K562 (cell line): ENCODE results near the gene FAAP24. TPM values are rescaled to one million over a fixed set of nuclear protein-coding genes. Genes with fewer than 3 reads are reported as not detected.

Experiments used
- ATAC-seq: fragments of 200-7000 bp; cut with Tn5 transposase; 3 replicates; pipeline ENCODE4 v1.9.1; 2020; ENCODE audit warnings: moderate library complexity
- BruUV-seq: library from RNA; stranded (reverse); fragments of 400-500 nt; replicated peaks from 2 replicates; lab custom pipeline; 2021; lab: Mats Ljungman, UMichigan
- CTCF ChIA-PET: fragments of 300-600 bp; formaldehyde crosslinking; extraction: SDS; loops from one replicate; lab custom pipeline; 2021; ENCODE audit warnings: low intra/inter-chr PET ratio; lab: Yijun Ruan, JAX
- POLR2A ChIA-PET: fragments of 300-600, 350-650 bp; sonication (Branson Sonifier 250); formaldehyde crosslinking; extraction: SDS; loops from one replicate; lab custom pipeline; 2021; ENCODE audit warnings: antibody characterized with exemption, inconsistent platforms; lab: Yijun Ruan, JAX
- DNase-seq, 4 experiments: peaks; one replicate each; pipeline versions ENCODE4 v3.0.0 to v3.0.0-alpha.2; 2011 to 2018; ENCODE audit warnings: low spot score in 3 of 4, mixed read lengths in 3 of 4; ENCODE audit errors: extremely low read depth in 1 of 4
- FAIRE-seq: peaks from 2 replicates; lab custom pipeline; 2011; peaks lifted over from hg19 to GRCh38; lab: Jason Lieb, UNC
- H2AFZ ChIP-seq: 2 replicates; pipeline ENCODE4 v1.6.0; 2011; ENCODE audit warnings: low read depth, low read length, control low read depth, inconsistent platforms
- H3K27ac ChIP-seq: fragments of 200-600 bp; 3 replicates; pipeline ENCODE4 v1.8.0; 2011; ENCODE audit warnings: low read depth, mild to moderate bottlenecking, control low read depth, inconsistent platforms, low read length, moderate library complexity, mixed read lengths; ENCODE audit errors: extremely low read depth
- H3K27me3 ChIP-seq, 2 experiments: fragments of 300-600 bp in 1 of 2; 2 replicates in 1 of 2; 3 replicates in 1 of 2; pipeline versions ENCODE4 v1.6.0 to v1.8.0; 2011; ENCODE audit warnings: inconsistent platforms in 2 of 2, low read length in 2 of 2, mild to moderate bottlenecking in 1 of 2, mixed read lengths in 1 of 2, moderate library complexity in 1 of 2; ENCODE audit not compliant: control insufficient read depth in 2 of 2, insufficient read depth in 2 of 2
- H3K36me3 ChIP-seq: fragments of 300-600 bp; 3 replicates; pipeline ENCODE4 v1.8.0; 2011; ENCODE audit warnings: mild to moderate bottlenecking, low read length, inconsistent platforms; ENCODE audit not compliant: control insufficient read depth, insufficient read depth
- H3K4me1 ChIP-seq, 2 experiments: fragments of 200-600 bp in 1 of 2; replicated peaks in 1 of 2; 2 replicates in 1 of 2; 3 replicates in 1 of 2; pipeline versions ENCODE4 v1.5.1 to v1.8.0; 2011; ENCODE audit warnings: inconsistent platforms in 2 of 2, low read length in 2 of 2, mild to moderate bottlenecking in 1 of 2, mixed read lengths in 1 of 2, moderate library complexity in 1 of 2; ENCODE audit not compliant: control insufficient read depth in 2 of 2, insufficient read depth in 2 of 2
- H3K4me2 ChIP-seq: 2 replicates; pipeline ENCODE4 v1.6.1; 2011; ENCODE audit warnings: low read length, control low read depth, inconsistent platforms, mixed read lengths; ENCODE audit not compliant: insufficient read depth
- H3K4me3 ChIP-seq: fragments of 200-600 bp; sonication (generic), shearing (Covaris generic); 2 replicates; pipeline ENCODE4 v1.5.1; 2016; ENCODE audit warnings: control low read depth, inconsistent platforms
- H3K79me2 ChIP-seq: fragments of 200-600 bp; 3 replicates; pipeline ENCODE4 v1.8.0; 2011; ENCODE audit warnings: low read length, inconsistent platforms; ENCODE audit not compliant: control insufficient read depth, insufficient read depth
- H3K9ac ChIP-seq, 2 experiments: 2 replicates each; pipeline versions ENCODE4 v1.6.0 to v1.6.1; 2011; ENCODE audit warnings: low read depth in 2 of 2, low read length in 2 of 2, control low read depth in 1 of 2, inconsistent platforms in 1 of 2, mild to moderate bottlenecking in 1 of 2, mixed read lengths in 1 of 2; ENCODE audit not compliant: insufficient read depth in 1 of 2
- H3K9me1 ChIP-seq: one replicate; pipeline ENCODE4 v1.6.0; 2011; ENCODE audit warnings: inconsistent platforms, mild to moderate bottlenecking, low read length, moderate library complexity; ENCODE audit not compliant: control insufficient read depth, insufficient read depth
- H3K9me3 ChIP-seq: replicated peaks from 2 replicates; pipeline ENCODE4 v1.5.1; 2011; ENCODE audit warnings: low read depth, low read length, inconsistent platforms; ENCODE audit not compliant: control insufficient read depth, insufficient read depth
- H4K20me1 ChIP-seq: replicated peaks from 2 replicates; pipeline ENCODE4 v1.6.1; 2011; ENCODE audit warnings: low read length, inconsistent platforms, mixed read lengths; ENCODE audit not compliant: control insufficient read depth, insufficient read depth
- ADNP ChIP-seq: fragments of 200-800 bp; sonication (Bioruptor generic); IDR thresholded peaks from 2 replicates; pipeline ENCODE4 v1.6.1; 2016; ENCODE audit warnings: missing genetic modification characterization, missing compliant biosample characterization
- ATF7 ChIP-seq: fragments of 450-650 bp; IDR thresholded peaks from 2 replicates; pipeline ENCODE4 v1.7.1; 2014; ENCODE audit warnings: mild to moderate bottlenecking, moderate library complexity
- BRF1 ChIP-seq: IDR thresholded peaks from 3 replicates; pipeline ENCODE4 v1.6.1; 2011; ENCODE audit warnings: borderline replicate concordance, mild to moderate bottlenecking; ENCODE audit not compliant: insufficient read length; ENCODE audit errors: extremely low read depth
- CTCF ChIP-seq, 3 experiments: IDR thresholded peaks in 2 of 3; conservative IDR thresholded peaks in 1 of 3; 2 replicates each; pipeline ENCODE4 v1.5.1; 2011 to 2012; ENCODE audit warnings: low read length in 3 of 3, mild to moderate bottlenecking in 3 of 3, control low read depth in 2 of 3, improper control_type of control experiment in 1 of 3, inconsistent platforms in 1 of 3, low read depth in 1 of 3, mixed read lengths in 1 of 3, moderate library complexity in 1 of 3; ENCODE audit not compliant: insufficient read depth in 2 of 3
- FOXK1 ChIP-seq: sonication (generic); formaldehyde crosslinking; IDR thresholded peaks from 2 replicates; pipeline ENCODE4 v1.8.0; 2022; ENCODE audit warnings: missing genetic modification reagents, mild to moderate bottlenecking, borderline replicate concordance
- JUNB ChIP-seq: fragments of 450-650 bp; formaldehyde crosslinking; conservative IDR thresholded peaks from 2 replicates; pipeline ENCODE4 v1.4.0; 2020; ENCODE audit warnings: mild to moderate bottlenecking
- NCOA1 ChIP-seq: fragments of 450-650 bp; IDR thresholded peaks from 2 replicates; pipeline ENCODE4 v1.6.1; 2016; ENCODE audit warnings: low read depth
- NCOA6 ChIP-seq: fragments of 450-650 bp; IDR thresholded peaks from 2 replicates; pipeline ENCODE4 v1.6.1; 2017; ENCODE audit warnings: mild to moderate bottlenecking
- NCOR1 ChIP-seq: fragments of 450-650 bp; IDR thresholded peaks from 2 replicates; pipeline ENCODE4 v1.6.1; 2016; ENCODE audit warnings: mild to moderate bottlenecking, moderate library complexity
- PHB ChIP-seq: fragments of 250-450 bp; sonication (Bioruptor Pico); IDR thresholded peaks from 2 replicates; pipeline ENCODE4 v1.5.0; 2021
- RBFOX2 ChIP-seq: fragments of 200-400 bp; formaldehyde crosslinking; IDR thresholded peaks from 2 replicates; pipeline ENCODE4 v1.6.1; 2017; ENCODE audit warnings: low read depth, mild to moderate bottlenecking, low read length, moderate library complexity
- ZNF133 ChIP-seq: fragments of 250-450 bp; sonication (Bioruptor Pico); IDR thresholded peaks from 2 replicates; pipeline ENCODE4 v1.4.0; 2020; ENCODE audit warnings: mild to moderate bottlenecking
- WGBS: fragments of 100-300 bp; shearing (Covaris generic); methylation state at CpG from one replicate; pipeline ENCODE4 v1.1.6; 2016; ENCODE audit warnings: low coverage, mixed read lengths; ENCODE audit not compliant: insufficient coverage; ENCODE audit errors: missing lambda C conversion rate; 5-methylcytosine and 5-hydroxymethylcytosine counted together
- in situ Hi-C: fragments of 300-500 bp; cut with MboI; formaldehyde crosslinking; loops from 4 replicates; pipeline ENCODE4 v1.15.0; 2018; ENCODE audit warnings: inconsistent platforms, mixed read lengths
- intact Hi-C: fragments of 100-400 bp; cut with micrococcal nuclease; formaldehyde crosslinking; loops from 2 replicates; pipeline ENCODE4 v1.14.2; 2022
- polyA plus RNA-seq, 8 experiments: library from polyadenylated mRNA; depleted of rRNA in 4 of 8; stranded (reverse) in 5 of 8; unstranded in 3 of 8; fragments of >200 nt; fragmentation: Nextera tagmentation in 2 of 8; fragmentation: Illumina TruSeq in 1 of 8; extraction: Ambion mirVana in 2 of 8; extraction: Trizol in 1 of 8; gene quantifications; 2 replicates each; pipeline versions ENCODE4 v1.2.1 to v1.2.3, GENCODE V29; 2011 to 2014; ENCODE audit warnings: inconsistent platforms in 1 of 8, missing spikeins in 1 of 8
- total RNA-seq, 7 experiments: library from RNA; depleted of rRNA in 6 of 7; stranded (reverse); fragments of >200 nt in 6 of 7; fragmentation: Illumina TruSeq in 2 of 7; extraction: Trizol in 2 of 7; gene quantifications; 2 replicates each; pipeline versions ENCODE4 v1.2.1 to v1.2.3, GENCODE V29; 2011 to 2021; ENCODE audit warnings: low replicate concordance in 1 of 7
- TF ChIP-seq, protein P1 (sequence below): fragments of 450-650 bp; formaldehyde crosslinking; IDR thresholded peaks from 2 replicates; pipeline ENCODE4 v1.4.0; 2020; ENCODE audit warnings: mild to moderate bottlenecking, moderate library complexity
- TF ChIP-seq, protein P2 (sequence below): sonication (generic); formaldehyde crosslinking; IDR thresholded peaks from 2 replicates; pipeline ENCODE4 v1.8.1; 2023; ENCODE audit warnings: missing genetic modification reagents, mild to moderate bottlenecking, borderline replicate concordance

Gene FAAP24
- total and polyA plus RNA-seq, 9 of the 15 experiments (the other 6 are each of a cell fraction or from before 2014, with no cell fraction given) = 4.6 to 21.6 (median 8.2) TPM

DNA sequence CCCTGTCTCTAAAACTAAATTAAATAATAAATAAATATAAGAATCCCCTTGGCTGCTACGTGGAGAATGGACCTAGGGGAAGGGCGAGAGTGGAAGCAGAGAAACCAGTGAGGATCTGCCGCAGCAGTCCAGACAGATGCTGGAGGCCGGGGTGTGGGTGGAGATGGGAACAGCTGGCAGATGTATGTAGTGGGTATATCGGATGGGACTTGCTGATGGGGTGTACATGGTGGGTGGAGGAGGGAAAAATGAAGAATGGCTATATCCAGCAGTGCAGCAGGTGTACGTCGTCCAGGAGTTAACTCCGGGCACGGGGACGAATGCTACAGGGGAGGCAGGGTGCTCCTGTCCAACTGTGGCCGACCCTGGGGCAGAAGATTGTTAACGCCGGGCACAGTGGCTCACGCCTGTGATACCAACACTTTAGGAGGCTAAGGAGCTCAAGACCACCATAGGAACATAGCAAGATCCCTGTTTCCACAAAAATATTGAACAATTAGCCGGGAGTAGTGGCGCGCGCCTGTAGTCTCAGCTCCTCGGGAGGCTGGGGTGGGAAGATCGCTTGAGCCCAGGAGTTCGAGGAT is 938 bp upstream of the FAAP24 start:
- no peaks in the 10 kb centered on the region for H3K27me3 ChIP-seq
- intact Hi-C loops = loop anchor here (5.0 to 10.0 kb wide), 3 partner anchors 206 to 404 kb away; partner anchors contain the start of genes CEBPG and NUDT19
- 0 out of 3 replicates have a peak, but pooled peaks cover 5% of the 10 kb centered on the region for H3K36me3 ChIP-seq
- peaks cover 6% of the 10 kb centered on the region for H3K79me2 ChIP-seq
- no peak for DNase-seq
- ATAC-seq = no peak
- POLR2A ChIA-PET = interaction anchor here (0.6 to 1.0 kb wide), 4 partner anchors 14 to 666 kb away, joined by 3 to 6 read pairs (median 3); no protein-coding TSS in a partner anchor
- 7% methylated on average over 21 of the region's 21 CpGs for WGBS
- no peaks in the 10 kb centered on the region for H4K20me1 ChIP-seq
- peak overlapping the region; percentile 46 to 88; a peak in 3 of 4 replicates for H3K9ac ChIP-seq
- H3K9me3 ChIP-seq = no peaks in the 10 kb centered on the region
- in situ Hi-C loops = loop anchor here (5.0 kb wide), 1 partner anchor 151 kb away; no protein-coding TSS in a partner anchor
- H3K4me2 ChIP-seq = peak overlapping the region; percentile 93
- TF ChIP-seq NCOA6 = no peak
- TF ChIP-seq NCOA1 = no peak
- no peak for TF ChIP-seq PHB (CRISPR knock-in tag)
- no peak for TF ChIP-seq NCOR1
- TF ChIP-seq, protein P1, sequence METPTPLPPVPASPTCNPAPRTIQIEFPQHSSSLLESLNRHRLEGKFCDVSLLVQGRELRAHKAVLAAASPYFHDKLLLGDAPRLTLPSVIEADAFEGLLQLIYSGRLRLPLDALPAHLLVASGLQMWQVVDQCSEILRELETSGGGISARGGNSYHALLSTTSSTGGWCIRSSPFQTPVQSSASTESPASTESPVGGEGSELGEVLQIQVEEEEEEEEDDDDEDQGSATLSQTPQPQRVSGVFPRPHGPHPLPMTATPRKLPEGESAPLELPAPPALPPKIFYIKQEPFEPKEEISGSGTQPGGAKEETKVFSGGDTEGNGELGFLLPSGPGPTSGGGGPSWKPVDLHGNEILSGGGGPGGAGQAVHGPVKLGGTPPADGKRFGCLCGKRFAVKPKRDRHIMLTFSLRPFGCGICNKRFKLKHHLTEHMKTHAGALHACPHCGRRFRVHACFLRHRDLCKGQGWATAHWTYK = no peak
- no peak for TF ChIP-seq ATF7
- no peak for TF ChIP-seq CTCF (IDR thresholded peaks at IDR 0.05 in 2 of 3, conservative IDR thresholded peaks at IDR 0.05 in 1 of 3; ENCODE audit: insufficient read depth in 2 of 3, low read depth in 1 of 3, low read length in 3 of 3)
- no peak for TF ChIP-seq BRF1
- no peak for TF ChIP-seq JUNB (CRISPR knock-in tag)
- no peak for TF ChIP-seq ZNF133 (CRISPR knock-in tag)
- TF ChIP-seq, protein P2, sequence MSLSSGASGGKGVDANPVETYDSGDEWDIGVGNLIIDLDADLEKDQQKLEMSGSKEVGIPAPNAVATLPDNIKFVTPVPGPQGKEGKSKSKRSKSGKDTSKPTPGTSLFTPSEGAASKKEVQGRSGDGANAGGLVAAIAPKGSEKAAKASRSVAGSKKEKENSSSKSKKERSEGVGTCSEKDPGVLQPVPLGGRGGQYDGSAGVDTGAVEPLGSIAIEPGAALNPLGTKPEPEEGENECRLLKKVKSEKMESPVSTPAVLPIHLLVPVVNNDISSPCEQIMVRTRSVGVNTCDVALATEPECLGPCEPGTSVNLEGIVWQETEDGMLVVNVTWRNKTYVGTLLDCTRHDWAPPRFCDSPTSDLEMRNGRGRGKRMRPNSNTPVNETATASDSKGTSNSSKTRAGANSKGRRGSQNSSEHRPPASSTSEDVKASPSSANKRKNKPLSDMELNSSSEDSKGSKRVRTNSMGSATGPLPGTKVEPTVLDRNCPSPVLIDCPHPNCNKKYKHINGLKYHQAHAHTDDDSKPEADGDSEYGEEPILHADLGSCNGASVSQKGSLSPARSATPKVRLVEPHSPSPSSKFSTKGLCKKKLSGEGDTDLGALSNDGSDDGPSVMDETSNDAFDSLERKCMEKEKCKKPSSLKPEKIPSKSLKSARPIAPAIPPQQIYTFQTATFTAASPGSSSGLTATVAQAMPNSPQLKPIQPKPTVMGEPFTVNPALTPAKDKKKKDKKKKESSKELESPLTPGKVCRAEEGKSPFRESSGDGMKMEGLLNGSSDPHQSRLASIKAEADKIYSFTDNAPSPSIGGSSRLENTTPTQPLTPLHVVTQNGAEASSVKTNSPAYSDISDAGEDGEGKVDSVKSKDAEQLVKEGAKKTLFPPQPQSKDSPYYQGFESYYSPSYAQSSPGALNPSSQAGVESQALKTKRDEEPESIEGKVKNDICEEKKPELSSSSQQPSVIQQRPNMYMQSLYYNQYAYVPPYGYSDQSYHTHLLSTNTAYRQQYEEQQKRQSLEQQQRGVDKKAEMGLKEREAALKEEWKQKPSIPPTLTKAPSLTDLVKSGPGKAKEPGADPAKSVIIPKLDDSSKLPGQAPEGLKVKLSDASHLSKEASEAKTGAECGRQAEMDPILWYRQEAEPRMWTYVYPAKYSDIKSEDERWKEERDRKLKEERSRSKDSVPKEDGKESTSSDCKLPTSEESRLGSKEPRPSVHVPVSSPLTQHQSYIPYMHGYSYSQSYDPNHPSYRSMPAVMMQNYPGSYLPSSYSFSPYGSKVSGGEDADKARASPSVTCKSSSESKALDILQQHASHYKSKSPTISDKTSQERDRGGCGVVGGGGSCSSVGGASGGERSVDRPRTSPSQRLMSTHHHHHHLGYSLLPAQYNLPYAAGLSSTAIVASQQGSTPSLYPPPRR = no peak
- no peak for TF ChIP-seq RBFOX2
- no peak for TF ChIP-seq ADNP (tag)
- no peak for TF ChIP-seq FOXK1
- H3K4me1 ChIP-seq = peaks cover 0 to 18% of the 10 kb centered on the region in 2 experiments; a peak in 4 of 5 replicates
- FAIRE-seq = no peak
- CTCF ChIA-PET = no interaction called here
- TSS peak; percentile 70 for BruUV-seq
- peak overlapping the region; percentile 78 for H2AFZ ChIP-seq
- H3K27ac ChIP-seq = no peak overlapping the region; the same call in 2 of the 3 replicates
- H3K9me1 ChIP-seq = no peaks in the 10 kb centered on the region
- H3K4me3 ChIP-seq = peak overlapping the region; percentile 72
